Non-pigmented ciliary epithelial cell (primary cell): ENCODE measurements around the gene NKAIN2.

Experiments
- DNase-seq: peaks from one replicate; pipeline ENCODE4 v3.0.0-alpha.2; 2010; ENCODE audit warnings: low read depth

The NKAIN2 gene

DNA sequence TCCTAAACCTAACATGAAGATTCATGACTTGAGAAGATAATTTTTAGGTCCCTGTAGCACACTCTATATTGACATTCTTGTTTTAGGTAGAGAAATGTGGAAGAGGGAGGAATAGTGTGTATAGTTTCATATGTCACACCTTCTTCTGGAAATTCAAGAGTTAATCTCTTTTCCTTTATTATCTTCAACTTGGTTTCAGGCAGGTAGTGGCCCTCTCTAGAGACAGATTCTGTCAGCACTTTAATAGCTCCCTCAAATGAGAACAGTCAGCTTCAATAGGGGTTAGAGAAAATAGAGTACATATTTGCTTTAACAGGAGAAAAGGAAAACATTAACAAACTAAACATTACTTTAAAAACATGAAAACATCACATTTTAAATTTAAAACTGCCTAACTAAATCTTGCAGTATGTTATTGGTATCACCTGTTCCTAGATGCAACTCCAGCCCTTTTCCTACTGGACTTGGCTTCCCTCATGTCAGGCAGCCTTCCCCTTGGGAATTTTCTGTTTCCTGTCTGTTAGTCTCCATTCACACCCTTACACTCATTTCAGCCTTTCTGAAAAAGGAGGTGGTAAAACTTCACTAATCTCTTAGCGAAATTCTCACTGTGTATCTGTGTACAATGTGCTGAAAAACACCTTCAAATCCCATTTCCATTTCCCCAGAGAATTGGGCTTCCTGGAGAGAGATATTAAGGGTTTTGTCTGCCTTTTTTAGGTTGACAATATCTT is 966.3 kb downstream of the NKAIN2 start:
- DNase-seq: no peak

DNA sequence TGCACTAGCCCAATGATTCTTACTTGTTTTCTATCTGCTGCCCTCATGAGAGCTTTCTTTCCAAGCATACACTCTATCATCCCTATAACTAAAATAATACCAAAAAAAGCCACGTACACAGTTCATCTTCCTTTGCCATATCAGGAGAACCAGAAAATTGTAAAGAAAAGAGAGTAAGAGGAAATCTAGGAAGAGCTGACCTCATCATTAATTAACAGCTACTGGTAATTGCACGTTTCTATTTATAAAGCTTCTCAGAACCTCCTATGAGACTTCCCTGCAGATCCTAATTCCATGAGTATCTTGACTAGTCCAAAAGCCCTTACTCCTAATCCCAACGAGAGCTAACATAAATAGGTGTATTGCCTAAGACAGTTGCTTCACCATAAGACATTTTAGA is 967.1 kb downstream of the NKAIN2 start:
- DNase-seq: no peak

DNA sequence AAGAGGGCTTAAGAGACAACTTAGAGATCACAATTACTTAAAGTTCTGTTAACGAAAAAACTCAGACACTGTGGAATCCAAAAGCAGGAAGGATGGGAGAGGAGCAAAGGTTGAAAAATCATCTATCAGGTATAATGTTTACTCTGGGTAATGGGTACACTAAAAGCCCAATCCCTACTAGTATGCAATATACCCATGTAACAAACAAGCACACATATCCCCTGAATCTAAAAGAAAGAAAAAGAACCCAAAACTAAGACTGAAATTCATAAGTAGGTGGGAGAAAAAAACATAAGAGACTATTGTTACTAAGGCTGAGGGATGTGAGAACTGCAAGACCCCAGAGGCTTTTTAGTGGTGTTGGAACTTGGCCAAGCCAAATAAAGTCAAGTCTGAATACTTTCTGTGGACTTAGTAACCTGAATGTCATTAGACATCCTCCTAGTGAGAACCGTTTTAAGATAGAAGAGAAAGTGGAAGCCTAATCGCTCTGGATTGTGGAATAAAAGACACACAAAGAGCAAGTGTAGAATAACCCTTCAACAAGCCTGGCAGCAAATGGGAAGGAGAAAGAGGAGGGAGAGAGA is 969.2 kb downstream of the NKAIN2 start:
- DNase-seq: no peak

DNA sequence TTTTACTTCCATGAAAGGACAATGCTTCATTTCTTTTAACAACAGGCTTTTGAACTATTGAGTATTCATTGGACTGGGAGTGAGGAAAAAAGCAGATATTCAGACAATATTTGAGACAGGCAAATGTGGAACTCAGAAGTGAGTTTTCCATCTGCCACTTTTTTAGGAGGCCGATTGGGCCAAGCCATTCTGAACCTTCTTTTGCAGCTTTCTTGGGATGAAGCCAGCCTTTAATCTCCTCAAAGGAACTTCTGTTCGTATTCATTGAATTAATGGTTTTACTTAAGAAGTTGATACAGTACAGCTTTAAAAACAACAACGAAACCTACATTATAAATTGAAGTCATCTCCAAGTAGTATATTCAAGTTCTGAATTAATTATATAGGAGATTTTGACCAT is 971.5 kb downstream of the NKAIN2 start:
- no peak for DNase-seq

DNA sequence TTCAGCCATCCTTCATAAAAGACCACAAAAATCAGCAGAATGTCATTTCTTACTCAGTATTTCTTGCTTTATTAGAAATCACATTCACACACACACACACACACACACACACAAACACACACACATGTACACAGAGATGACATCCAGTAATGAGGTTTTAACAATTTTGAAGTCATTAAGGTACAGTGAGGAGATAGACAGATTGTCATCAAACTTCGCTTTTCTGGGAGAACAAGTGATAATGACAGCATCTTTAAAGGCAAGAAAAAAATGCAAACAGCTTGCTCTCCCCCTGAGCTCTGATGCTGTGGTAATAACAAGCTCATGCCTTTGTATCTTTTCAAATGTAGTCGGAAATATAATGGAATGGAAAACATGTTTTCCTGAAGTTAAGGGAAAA is 974.2 kb downstream of the NKAIN2 start:
- DNase-seq: no peak

DNA sequence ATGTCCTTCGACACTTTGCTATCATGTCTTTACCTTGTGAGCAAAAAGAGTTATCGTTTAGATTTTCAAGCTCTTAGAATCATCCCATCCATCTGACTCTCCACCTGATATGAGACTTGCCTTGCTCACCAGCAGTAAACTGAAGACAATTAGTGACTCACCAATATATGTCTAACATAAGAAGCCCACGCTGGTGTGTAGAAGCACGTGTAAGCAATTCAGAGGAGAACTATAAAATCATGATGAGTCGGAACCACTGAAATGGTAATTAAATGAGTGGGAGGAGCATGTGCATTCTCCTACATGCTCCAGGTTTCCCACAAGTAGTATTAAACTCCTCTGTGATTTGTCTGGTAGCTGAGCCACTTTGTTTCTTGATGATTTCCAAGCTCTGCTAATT is 977.0 kb downstream of the NKAIN2 start:
- no peak for DNase-seq

DNA sequence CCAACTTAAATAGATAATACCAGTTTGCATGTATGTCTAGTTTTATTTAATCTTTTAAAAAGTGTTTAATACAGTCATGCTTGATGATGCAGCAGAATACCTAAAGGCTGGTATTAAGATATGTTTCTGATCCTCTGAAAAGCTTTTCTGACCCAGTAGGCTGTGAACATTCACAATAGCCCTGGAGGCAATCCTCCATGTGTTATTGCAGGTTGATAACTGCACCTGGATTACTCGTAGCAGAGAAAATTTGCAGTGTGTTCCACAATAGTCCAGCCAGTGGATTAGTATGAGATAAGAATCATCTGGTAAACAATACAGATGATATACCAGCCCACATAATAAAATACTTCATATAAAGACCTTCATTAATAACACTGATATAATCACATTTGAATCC is 979.7 kb downstream of the NKAIN2 start:
- no peak for DNase-seq

DNA sequence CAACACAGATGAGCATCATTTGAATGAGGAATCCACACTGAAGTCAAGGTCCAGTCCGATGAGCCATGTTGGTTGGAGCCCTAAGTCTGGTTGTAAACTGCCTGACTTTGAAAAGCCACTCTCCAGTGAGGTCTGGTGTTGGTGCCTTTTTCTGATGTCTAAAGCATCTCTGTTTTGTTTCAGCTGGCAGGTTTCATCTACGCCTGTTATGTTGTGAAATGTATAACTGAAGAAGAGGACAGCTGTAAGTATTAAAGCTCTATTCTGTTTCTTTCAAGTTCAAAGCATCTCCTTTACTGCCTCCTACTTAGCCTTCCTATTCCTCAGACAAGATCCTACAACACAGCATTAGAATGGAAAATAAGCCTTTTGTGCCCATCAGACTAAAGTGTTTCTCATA is 987.5 kb downstream of the NKAIN2 start:
- no peak for DNase-seq

DNA sequence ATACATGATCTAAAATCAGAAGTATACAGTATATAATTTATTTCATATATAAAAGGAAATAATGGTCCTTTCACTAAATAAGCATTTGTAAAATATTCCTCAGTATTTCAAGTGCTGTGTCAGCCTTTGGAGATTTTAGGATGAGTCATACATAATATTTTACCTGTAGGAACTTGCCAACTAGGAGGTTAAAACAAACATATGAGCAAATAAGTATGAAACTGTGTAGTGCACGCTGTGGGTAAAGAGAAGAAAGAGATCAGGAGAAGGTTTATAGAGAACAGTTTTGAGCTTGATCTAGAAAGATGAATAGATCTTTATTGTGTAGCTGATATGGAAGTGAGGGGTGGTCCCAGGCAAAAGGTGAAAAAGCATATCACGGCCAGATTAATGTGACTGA is 988.7 kb downstream of the NKAIN2 start:
- DNase-seq: no peak

DNA sequence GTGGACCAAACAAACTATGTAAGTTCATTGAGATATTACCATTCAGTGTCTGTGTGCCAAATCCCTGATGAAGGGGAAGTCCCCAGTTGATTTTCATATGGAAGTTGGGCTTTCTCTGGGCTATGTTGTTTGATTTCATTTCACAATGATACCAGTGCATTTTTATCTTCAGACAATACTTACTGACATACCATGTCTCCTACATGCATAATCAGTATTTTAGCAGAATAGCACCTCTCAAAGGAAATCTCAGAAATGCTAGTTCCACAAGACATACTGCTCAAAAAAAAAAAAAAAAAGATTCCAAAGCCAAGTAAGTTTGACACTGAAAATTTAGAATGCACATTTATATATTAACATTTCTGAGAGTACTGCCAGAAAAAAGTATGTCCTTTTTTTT is 989.7 kb downstream of the NKAIN2 start:
- DNase-seq: no peak

DNA sequence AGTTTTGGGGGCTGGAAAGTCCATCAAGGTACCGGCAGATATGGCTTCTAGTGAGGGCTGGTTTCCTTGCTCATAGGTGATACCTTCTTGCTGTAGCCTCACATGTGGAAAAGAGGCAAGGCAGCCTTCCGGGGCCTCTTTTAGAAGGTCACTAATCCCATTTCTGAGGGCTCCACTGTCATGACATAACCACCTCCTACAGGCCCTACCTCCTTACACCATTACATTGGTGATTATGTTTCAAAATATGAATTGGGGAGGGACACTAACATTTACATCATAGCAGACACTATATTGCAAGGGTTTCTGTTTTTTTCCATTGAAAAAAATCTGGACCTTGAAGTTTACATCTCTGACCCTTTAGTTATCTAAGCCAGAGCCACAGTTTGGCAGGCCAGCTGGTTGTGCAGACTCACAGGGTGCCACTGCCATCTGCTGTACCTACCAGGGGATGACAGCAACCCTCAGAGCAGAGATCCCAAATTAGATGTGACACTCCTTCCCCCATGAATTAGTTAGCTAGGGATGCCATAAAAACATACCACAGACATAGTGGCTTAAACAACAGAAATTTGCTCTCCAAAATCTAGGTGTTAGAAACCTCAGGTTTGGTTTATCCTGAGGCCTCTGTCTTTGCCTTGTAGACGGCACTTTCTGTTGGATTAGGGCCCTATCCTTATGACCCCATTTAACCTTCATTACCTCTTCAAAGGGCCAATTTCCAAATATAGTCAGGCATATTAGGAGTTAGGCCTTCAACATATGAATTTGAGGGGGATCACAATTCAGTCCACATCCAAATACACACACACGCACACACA is 992.2 kb downstream of the NKAIN2 start:
- peak; percentile 13 for DNase-seq

DNA sequence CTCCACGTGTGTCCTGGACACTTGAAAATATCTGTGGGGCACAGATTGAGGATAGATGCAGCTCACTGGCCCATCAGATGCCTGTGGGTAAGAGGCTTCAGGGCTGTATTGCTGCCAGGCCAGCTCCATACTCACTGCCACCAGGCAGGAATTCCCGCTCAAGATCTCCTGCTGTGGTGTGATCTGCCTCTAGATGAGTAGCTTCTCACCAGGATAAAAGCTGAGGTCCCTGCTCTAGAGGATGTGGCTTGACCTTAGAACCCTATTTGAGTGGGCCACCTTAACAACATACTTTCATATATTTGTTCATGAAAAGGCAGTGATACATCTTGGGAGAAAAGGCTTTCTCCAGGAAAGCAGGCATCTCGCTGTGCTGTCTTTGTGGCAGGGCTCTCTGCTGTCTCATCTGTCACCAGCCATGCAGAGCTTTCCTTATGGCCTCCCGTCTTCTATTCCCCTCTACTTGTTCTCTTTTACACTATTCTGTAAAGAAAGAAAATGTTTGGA is 992.9 kb downstream of the NKAIN2 start:
- DNase-seq: no peak

DNA sequence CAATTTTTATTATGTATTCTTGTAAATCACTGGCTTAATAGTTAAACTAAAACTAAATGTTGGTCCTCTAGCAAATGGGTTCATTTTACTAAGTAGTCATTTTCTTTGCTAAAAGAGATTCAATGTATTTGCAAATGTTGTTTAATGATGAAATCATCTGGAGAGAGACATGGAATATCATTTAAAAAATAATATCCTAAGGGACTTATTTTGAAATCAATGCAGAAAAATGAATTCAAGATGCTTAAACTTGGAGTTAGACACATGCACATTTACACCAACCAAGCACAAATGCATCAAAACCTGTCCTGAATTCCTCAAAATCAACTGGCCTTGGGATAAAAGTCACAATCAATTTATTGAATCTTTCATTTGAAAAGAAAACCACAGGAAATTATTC is 993.6 kb downstream of the NKAIN2 start:
- DNase-seq: no peak

DNA sequence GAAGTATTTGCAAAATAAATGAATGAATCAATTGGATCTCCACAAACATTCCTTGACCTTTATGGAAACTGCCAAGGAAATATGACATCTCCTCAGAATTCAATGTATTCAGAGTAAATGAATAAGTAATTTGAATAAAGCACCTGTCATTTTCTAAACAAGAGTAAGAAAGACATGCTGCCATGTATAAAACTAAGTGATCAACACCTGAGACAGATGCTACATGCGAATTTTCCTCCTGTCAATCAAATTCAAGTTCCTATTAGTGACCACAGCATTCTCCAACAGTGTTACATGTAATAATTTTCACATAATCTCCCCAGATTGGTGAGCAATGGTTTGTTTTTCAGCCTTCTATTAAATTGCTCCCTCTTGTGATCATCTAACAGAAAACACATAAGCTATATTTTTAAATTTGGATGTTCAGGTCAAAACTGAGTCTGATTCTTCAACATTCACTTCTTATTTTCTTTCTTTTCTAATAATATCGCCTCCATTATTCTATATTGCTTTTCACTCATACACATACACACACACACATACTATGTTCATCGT is 995.4 kb downstream of the NKAIN2 start:
- DNase-seq: no peak

DNA sequence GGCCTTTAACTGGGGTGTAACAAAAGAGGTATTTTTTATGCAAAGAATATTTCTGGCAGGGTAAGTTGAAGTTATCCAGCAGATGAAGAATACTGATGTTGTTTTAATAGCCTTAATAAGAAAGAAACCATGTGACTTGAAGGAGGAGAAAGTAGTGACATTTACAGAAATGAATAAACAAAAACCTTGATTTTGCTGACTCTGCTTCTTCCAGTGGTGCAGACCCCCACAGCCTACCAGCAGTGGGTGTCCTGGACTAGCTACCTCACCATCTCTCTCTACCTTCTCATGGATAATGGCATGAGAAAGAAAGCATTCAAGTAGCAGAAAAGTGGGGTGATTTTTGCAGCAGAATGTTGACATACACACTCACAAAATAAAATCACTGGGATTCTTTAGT is 996.0 kb downstream of the NKAIN2 start:
- no peak for DNase-seq

DNA sequence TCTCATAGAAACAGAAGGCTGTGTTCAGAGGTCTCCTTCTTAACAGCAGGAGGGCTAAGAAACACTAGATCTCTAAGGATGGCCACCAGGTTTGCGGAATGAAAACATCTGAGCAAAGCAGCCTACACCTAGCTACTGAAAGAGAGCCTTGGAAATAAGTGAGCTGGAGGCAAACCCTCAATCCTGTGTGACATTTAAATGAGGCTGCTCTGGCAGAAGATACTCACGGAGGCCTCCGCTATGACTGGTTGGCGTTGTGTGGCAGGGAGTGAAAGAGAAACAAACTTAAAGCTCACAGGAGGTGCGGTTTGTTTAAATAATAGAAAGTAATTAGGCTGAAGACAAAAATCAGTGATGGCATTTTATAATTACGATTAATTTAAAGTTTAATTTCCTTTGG is 996.6 kb downstream of the NKAIN2 start:
- DNase-seq: no peak

DNA sequence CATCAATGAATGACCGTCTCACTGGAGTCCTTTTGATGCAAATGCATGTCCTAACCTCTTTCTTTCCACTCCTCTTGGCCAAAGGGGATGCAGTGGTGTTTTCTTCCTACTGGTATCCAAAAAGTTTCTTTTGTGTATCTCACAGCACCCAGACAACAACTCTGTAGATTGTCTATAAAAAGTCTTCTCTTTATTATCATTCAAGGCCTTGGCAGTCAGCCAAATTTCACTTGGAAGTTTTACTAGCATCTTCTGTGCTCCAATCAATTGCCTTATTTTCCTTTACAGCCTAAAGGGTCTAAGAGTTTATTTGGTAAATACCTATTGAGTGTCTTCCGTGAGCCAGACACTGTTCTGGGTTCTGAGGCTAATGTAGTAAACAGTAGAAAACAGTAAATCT is 1008.4 kb downstream of the NKAIN2 start:
- no peak for DNase-seq

DNA sequence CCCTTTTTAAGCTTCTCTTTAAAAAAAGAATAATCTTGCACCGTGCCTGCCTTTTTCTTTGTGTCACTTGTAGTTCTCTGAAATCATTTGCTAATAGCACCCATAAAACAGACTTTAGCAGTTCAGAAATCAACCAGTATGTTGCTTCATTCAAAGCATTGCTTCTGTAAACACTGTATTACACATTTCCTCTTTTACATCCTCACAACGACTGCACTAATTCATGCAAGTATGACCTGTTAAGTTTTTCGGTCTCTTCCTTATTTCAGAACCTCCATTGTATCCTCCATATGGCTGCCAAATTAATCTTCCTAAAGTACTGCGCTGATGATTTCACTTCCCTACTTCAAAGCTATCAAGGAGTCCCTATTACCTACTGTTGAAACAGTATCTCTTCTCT is 1015.7 kb downstream of the NKAIN2 start:
- no peak for DNase-seq

DNA sequence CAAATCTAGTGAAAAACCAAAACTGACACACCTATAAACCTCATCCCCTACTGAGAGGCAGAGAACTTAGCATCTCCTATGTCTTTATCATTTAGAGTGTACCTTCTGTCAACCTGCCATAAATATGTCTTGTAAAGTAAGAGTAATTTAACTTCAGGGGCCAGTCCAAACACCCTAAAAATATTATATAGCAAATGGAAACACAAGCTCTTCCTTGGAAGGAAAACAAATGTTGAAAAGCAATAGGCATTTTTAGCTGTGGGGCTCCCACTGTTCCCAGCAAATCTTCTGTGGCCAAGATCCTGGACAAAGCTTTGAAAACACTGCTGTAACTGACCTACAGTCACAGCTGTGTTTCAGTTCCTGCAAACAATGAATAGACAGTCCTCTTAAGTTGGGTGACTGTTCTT is 1018.5 kb downstream of the NKAIN2 start:
- no peak for DNase-seq

DNA sequence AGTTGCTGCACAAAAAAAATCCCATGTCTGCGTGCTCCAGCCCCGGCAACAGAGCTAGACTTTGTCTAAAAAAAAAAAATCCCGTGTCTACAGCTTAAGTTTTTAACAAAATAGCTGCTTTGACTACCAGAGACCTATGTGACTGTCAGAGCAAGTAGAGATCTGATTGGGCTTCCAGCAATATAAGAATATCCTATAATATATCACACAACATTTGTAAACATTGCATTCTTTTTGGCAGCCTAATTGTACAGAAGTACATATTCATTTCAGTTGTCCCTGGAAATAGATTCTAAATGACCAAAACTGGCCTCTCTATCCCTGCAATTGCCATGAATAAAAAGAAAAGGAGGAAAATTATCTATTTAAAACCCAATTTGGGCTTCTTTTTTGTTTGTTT is 1019.1 kb downstream of the NKAIN2 start:
- DNase-seq: no peak

DNA sequence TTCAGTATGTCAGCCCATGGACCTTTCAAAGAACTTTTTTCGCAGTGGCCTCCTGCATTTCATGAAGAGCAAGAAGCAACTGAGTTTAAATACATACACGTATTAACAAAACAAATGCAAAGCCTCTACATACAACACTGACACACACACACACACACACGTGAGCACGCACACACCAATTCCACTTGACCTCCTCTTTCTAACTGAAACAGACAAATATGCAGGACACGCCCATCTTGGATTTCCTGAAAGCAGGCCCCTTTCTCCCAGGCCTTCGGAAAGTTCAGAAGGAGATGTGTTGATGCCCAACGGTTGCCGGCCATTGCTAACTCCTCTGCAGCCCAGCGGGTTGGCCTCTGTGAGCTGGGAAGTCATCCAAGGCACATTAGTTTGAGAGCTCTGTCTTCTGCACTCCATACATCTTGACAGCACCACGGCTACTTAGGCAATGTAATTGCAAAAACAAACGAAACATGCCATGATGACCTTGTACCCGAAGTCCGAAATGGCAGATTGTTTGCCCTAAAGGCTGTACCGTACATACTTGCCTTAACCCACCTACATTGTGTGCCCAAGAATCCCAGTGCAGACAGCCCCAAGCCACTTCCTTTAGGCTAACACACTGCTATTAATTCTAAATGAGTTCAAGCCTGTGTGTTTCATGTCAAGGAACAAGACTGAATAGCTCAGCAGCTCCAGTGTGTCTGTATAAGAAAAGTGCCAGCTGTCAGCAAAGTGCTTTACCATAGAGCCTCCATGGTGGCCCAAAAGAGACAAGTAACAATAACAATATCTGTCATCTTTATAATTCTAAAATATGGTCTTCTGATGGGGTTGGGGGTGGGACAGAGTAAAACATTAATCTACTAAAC is 1019.8 kb downstream of the NKAIN2 start:
- DNase-seq: no peak

DNA sequence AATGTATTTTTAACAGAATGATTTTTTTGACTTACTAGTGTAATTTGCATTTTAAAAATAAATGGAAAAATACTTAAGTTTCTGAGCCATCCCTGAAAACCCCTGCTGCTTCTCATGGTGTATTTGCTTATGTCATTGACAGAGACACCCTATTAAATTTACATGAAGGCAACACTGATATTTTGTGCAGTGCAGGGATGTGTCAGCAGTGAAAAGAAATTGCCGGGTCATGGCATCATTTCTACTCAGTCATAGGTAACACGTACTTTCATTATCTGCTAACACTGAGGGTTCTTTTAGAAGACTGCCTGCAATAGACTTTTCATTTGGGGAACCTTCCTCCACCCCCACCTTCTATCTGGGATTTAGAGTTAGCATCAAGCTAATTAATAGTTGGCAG is 1021.9 kb downstream of the NKAIN2 start:
- no peak for DNase-seq
